Activated CD8-positive, alpha-beta memory T cell treated with anti-CD3 and anti-CD28 coated beads, Interleukin-2, amount 50 U/mL, for 24 hours (primary cell): Measurements from ENCODE around the gene ACTR8.
"Not testable (repeated sequence)": the region's sequence is repeated elsewhere in the genome, so short reads cannot be mapped to it uniquely, and the experiment has no call there.

Experiments used
- DNase-seq: peaks from one replicate; pipeline ENCODE4 v3.0.0-alpha.2; 2020; ENCODE audit errors: extremely low read depth

The ACTR8 gene

GRCh38 chr3:53881691-53882593 lies at the start of gene ACTR8:
Gene ACTR8 (minus strand): TSS chr3:53882152. CDS start chr3:53882101, 51 bp downstream.
- peak; percentile 66 for DNase-seq

GRCh38 chr3:53927208-53927872 lies 45.4 kb upstream of the ACTR8 start:
- DNase-seq, result not testable (repeated sequence)

- no peak for DNase-seq
Measured at GRCh38 chr3:53921296-53921695, 39.3 kb upstream of the ACTR8 start.

GRCh38 chr3:53919741-53920140 lies 37.8 kb upstream of the ACTR8 start:
- no peak for DNase-seq

- no peak for DNase-seq
Measured at GRCh38 chr3:53913401-53913800, 31.4 kb upstream of the ACTR8 start.

GRCh38 chr3:53902711-53903110 lies 20.8 kb upstream of the ACTR8 start:
- DNase-seq, result no peak

GRCh38 chr3:53902067-53902466 lies 20.1 kb upstream of the ACTR8 start:
- no peak for DNase-seq

GRCh38 chr3:53900666-53901331 lies 18.8 kb upstream of the ACTR8 start:
- no peak for DNase-seq

GRCh38 chr3:53899750-53900149 lies 17.8 kb upstream of the ACTR8 start:
- no peak for DNase-seq

- no peak for DNase-seq
Measured at GRCh38 chr3:53892286-53892637, 10.3 kb upstream of the ACTR8 start.

- peak; percentile 92 for DNase-seq
Measured at GRCh38 chr3:53891497-53892285, 9.7 kb upstream of the ACTR8 start, which contains the start of gene SELENOK. Gene SELENOK (minus strand): TSS chr3:53891859.

GRCh38 chr3:53890726-53891475 lies 8.9 kb upstream of the ACTR8 start:
- no peak for DNase-seq

- no peak for DNase-seq
Measured at GRCh38 chr3:53888232-53888631, 6.3 kb upstream of the ACTR8 start.

- DNase-seq, result no peak
Measured at GRCh38 chr3:53887446-53887845, 5.5 kb upstream of the ACTR8 start.

GRCh38 chr3:53885239-53885638 lies 3.3 kb upstream of the ACTR8 start:
- no peak for DNase-seq

- no peak for DNase-seq
Measured at GRCh38 chr3:53884623-53885022, 2.7 kb upstream of the ACTR8 start.

GRCh38 chr3:53883008-53883407 lies 1.1 kb upstream of the ACTR8 start:
- no peak for DNase-seq

- DNase-seq, result no peak
Measured at GRCh38 chr3:53880396-53881345, 1.3 kb downstream of the ACTR8 start.

- DNase-seq, result no peak
Measured at GRCh38 chr3:53865732-53866499, 16.0 kb downstream of the ACTR8 start.
